Measurements from ENCODE around the gene UBE2Q2. TPM values are rescaled to one million over a fixed set of nuclear protein-coding genes. Genes with fewer than 3 reads are reported as not detected.

Gene UBE2Q2
- total and polyA plus RNA-seq, 2 of the 4 experiments (the other 2 are of a cell fraction), result 18.0 to 28.9 TPM

GRCh38 chr15:75836959-75837334, 6.3 kb upstream of the UBE2Q2 start (continued):
- TF ChIP-seq SMC3 (IDR thresholded peaks at IDR 0.05; ENCODE audit: low read depth, low read length), result no peak

- peaks cover 14 to 16% of the 10 kb centered on the region in 2 experiments; a peak in 3 of 4 replicates for H3K79me1 ChIP-seq (ENCODE audit: low read depth in 1 of 2, low read length in 2 of 2)
- TF ChIP-seq USF2 (IDR thresholded peaks at IDR 0.05; ENCODE audit: low read depth, low read length) (peak; percentile 96), RFX5 (IDR thresholded peaks at IDR 0.05; ENCODE audit: low read depth, low read length) (no peak)
- H2BK15ac ChIP-seq (ENCODE audit: low read depth, low read length), result no peak overlapping the region
- no peak overlapping the region for H4K5ac ChIP-seq (ENCODE audit: low read depth, low read length)
- no peak overlapping the region for H3K23ac ChIP-seq (ENCODE audit: low read depth, low read length)
- no peak overlapping the region for H2BK5ac ChIP-seq (ENCODE audit: low read depth, low read length, poor library complexity, severe bottlenecking)
- no peak overlapping the region for H3K56ac ChIP-seq (ENCODE audit: extremely low read depth, insufficient read depth, low read length)
- ChIA-PET POLR2A (ENCODE audit: unreplicated experiment) (interaction anchor here (0.6 kb wide), 2 partner anchors 55 to 83 kb away, joined by 4 to 6 read pairs; no protein-coding TSS in a partner anchor), CTCF (no interaction called here)
- DNase-seq, result peak; percentile 75
- H3K4me1 ChIP-seq (ENCODE audit: control insufficient read depth, insufficient read depth, low read length), result peaks cover 8% of the 10 kb centered on the region
- intact Hi-C loops (cut with micrococcal nuclease), result no loop called here
- H4K20me1 ChIP-seq (ENCODE audit: insufficient read depth, low read length), result peaks cover 16% of the 10 kb centered on the region
- peak overlapping the region; percentile 30; the same call in 1 of the 2 replicates for H3K4me2 ChIP-seq (ENCODE audit: low read depth, low read length)
- in situ Hi-C loops (cut with MboI; ENCODE audit: low sequenced_read_pairs), result no loop called here
- H2AK5ac ChIP-seq (ENCODE audit: low read depth, low read length), result no peak overlapping the region
- H2BK120ac ChIP-seq (ENCODE audit: low read depth, low read length), result no peak overlapping the region
- H3K9ac ChIP-seq (ENCODE audit: low read depth, low read length), result no peak overlapping the region
- H3K4ac ChIP-seq (ENCODE audit: low read depth, low read length), result no peak overlapping the region
- H2AK9ac ChIP-seq (replicated peaks; ENCODE audit: low read depth, low read length, poor library complexity), result no peak overlapping the region
- peaks cover 11% of the 10 kb centered on the region; the same call in 1 of the 2 replicates for H3K9me1 ChIP-seq (ENCODE audit: insufficient read depth, low read length)
- dilution Hi-C loops (cut with HindIII; ENCODE audit: low sequenced_read_pairs, unreplicated experiment), result no loop called here
- no TSS peak for BruUV-seq (replicated peaks)
- no peaks in the 10 kb centered on the region for H3K9me3 ChIP-seq (ENCODE audit: control insufficient read depth, insufficient read depth, low read length)
- H2BK20ac ChIP-seq (ENCODE audit: low read depth, low read length), result no peak overlapping the region
- no peak overlapping the region for H3K4me3 ChIP-seq (ENCODE audit: insufficient read depth, low read depth, low read length)
- ATAC-seq (ENCODE audit: low read depth), result no peak
- H4K8ac ChIP-seq (ENCODE audit: low read depth in 2 of 2, low read length in 2 of 2), result no peak overlapping the region
- H3K27ac ChIP-seq (ENCODE audit: insufficient read depth, low read length), result no peak overlapping the region
- no peak overlapping the region for H2AFZ ChIP-seq (replicated peaks; ENCODE audit: low read length, poor library complexity)
- no peak overlapping the region for H4K91ac ChIP-seq (ENCODE audit: insufficient read depth, low read depth, low read length)
- H3K18ac ChIP-seq (ENCODE audit: low read depth, low read length), result no peak overlapping the region
- H3K36me3 ChIP-seq (ENCODE audit: control insufficient read depth, insufficient read depth, low read length), result no peaks in the 10 kb centered on the region; the same call in 1 of the 2 replicates
- H3K14ac ChIP-seq (replicated peaks; ENCODE audit: low read depth, low read length), result no peak overlapping the region
- no peaks in the 10 kb centered on the region for H3K27me3 ChIP-seq (ENCODE audit: control insufficient read depth, insufficient read depth, low read length)
Measured at GRCh38 chr15:75840659-75841058, 2.6 kb upstream of the UBE2Q2 start.
